ENCODE measurements around the gene ENTHD1.

ENTHD1 gene

GRCh38 chr22:39839204-39839603, 54.4 kb downstream of the ENTHD1 start:
- no peaks in the 10 kb centered on the region for H3K36me3 ChIP-seq (ENCODE audit: control insufficient read depth in 1 of 2, insufficient read depth in 2 of 2, low read length in 2 of 2)
- no peaks in the 10 kb centered on the region for H3K9me3 ChIP-seq (ENCODE audit: control insufficient read depth in 1 of 2, low read length in 2 of 2)
- H3K4me3 ChIP-seq (ENCODE audit: low read depth in 1 of 2, low read length in 2 of 2) = no peak overlapping the region
- no peak overlapping the region for H3K27ac ChIP-seq (ENCODE audit: low read length)
- H3K4me1 ChIP-seq (ENCODE audit: control insufficient read depth in 1 of 2, insufficient read depth in 2 of 2, low read length in 2 of 2) = no peaks in the 10 kb centered on the region
- H3K27me3 ChIP-seq (ENCODE audit: low read depth, low read length) = no peaks in the 10 kb centered on the region

- Histone ChIP-seq H3K36me3 (ENCODE audit: control insufficient read depth in 1 of 2, insufficient read depth in 2 of 2, low read length in 2 of 2) (no peaks in the 10 kb centered on the region), H3K9me3 (ENCODE audit: control insufficient read depth in 1 of 2, low read length in 2 of 2) (no peaks in the 10 kb centered on the region), H3K27me3 (ENCODE audit: low read depth, low read length) (no peaks in the 10 kb centered on the region), H3K27ac (ENCODE audit: low read length) (no peak overlapping the region), H3K4me3 (ENCODE audit: low read depth in 1 of 2, low read length in 2 of 2) (no peak overlapping the region), H3K4me1 (ENCODE audit: control insufficient read depth in 1 of 2, insufficient read depth in 2 of 2, low read length in 2 of 2) (no peaks in the 10 kb centered on the region)
Measured at GRCh38 chr22:39833610-39834009, 60.0 kb downstream of the ENTHD1 start.

DNA sequence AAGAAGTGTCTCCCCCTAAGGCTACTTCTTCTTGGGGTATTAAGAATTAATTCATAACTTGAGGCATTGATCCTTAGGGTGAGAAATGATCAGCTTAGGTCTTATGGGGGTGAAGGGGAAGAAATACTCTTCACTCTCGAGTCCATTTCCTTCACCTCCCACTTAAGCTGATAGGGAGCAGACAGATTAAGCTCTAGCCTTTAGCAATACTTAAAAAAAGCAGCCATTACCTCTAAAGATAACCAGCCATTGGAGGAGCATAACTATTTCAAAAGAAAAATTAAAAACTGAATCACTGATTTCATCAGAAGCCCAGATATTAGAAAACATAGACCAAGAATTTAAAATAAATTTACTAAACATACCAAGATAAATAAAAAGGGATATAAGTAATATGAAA, 60.5 kb downstream of the ENTHD1 start:
- Histone ChIP-seq H3K9me3 (ENCODE audit: control insufficient read depth in 1 of 2, low read length in 2 of 2) (no peaks in the 10 kb centered on the region), H3K4me1 (ENCODE audit: control insufficient read depth in 1 of 2, insufficient read depth in 2 of 2, low read length in 2 of 2) (no peaks in the 10 kb centered on the region), H3K36me3 (ENCODE audit: control insufficient read depth in 1 of 2, insufficient read depth in 2 of 2, low read length in 2 of 2) (no peaks in the 10 kb centered on the region), H3K27me3 (ENCODE audit: low read depth, low read length) (no peaks in the 10 kb centered on the region), H3K4me3 (ENCODE audit: low read depth in 1 of 2, low read length in 2 of 2) (no peak overlapping the region), H3K27ac (ENCODE audit: low read length) (no peak overlapping the region)

- Histone ChIP-seq H3K9me3 (ENCODE audit: control insufficient read depth in 1 of 2, low read length in 2 of 2) (no peaks in the 10 kb centered on the region), H3K4me3 (ENCODE audit: low read depth in 1 of 2, low read length in 2 of 2) (no peak overlapping the region), H3K36me3 (ENCODE audit: control insufficient read depth in 1 of 2, insufficient read depth in 2 of 2, low read length in 2 of 2) (no peaks in the 10 kb centered on the region), H3K27me3 (ENCODE audit: low read depth, low read length) (no peaks in the 10 kb centered on the region), H3K4me1 (ENCODE audit: control insufficient read depth in 1 of 2, insufficient read depth in 2 of 2, low read length in 2 of 2) (no peaks in the 10 kb centered on the region), H3K27ac (ENCODE audit: low read length) (no peak overlapping the region)
Measured at GRCh38 chr22:39832627-39833074, 60.9 kb downstream of the ENTHD1 start.

GRCh38 chr22:39825661-39826102, 67.9 kb downstream of the ENTHD1 start:
- H3K27me3 ChIP-seq (ENCODE audit: low read depth, low read length) = no peaks in the 10 kb centered on the region
- no peak overlapping the region for H3K4me3 ChIP-seq (ENCODE audit: low read depth in 1 of 2, low read length in 2 of 2)
- H3K36me3 ChIP-seq (ENCODE audit: control insufficient read depth in 1 of 2, insufficient read depth in 2 of 2, low read length in 2 of 2) = no peaks in the 10 kb centered on the region
- no peaks in the 10 kb centered on the region for H3K9me3 ChIP-seq (ENCODE audit: control insufficient read depth in 1 of 2, low read length in 2 of 2)
- H3K4me1 ChIP-seq (ENCODE audit: control insufficient read depth in 1 of 2, insufficient read depth in 2 of 2, low read length in 2 of 2) = no peaks in the 10 kb centered on the region
- no peak overlapping the region for H3K27ac ChIP-seq (ENCODE audit: low read length)

- Histone ChIP-seq H3K4me1 (ENCODE audit: control insufficient read depth in 1 of 2, insufficient read depth in 2 of 2, low read length in 2 of 2) (no peaks in the 10 kb centered on the region), H3K36me3 (ENCODE audit: control insufficient read depth in 1 of 2, insufficient read depth in 2 of 2, low read length in 2 of 2) (no peaks in the 10 kb centered on the region), H3K27me3 (ENCODE audit: low read depth, low read length) (no peaks in the 10 kb centered on the region), H3K9me3 (ENCODE audit: control insufficient read depth in 1 of 2, low read length in 2 of 2) (no peaks in the 10 kb centered on the region), H3K4me3 (ENCODE audit: low read depth in 1 of 2, low read length in 2 of 2) (no peak overlapping the region), H3K27ac (ENCODE audit: low read length) (no peak overlapping the region)
Measured at GRCh38 chr22:39821008-39821407, 72.6 kb downstream of the ENTHD1 start.

- H3K9me3 ChIP-seq (ENCODE audit: control insufficient read depth in 1 of 2, low read length in 2 of 2) = no peaks in the 10 kb centered on the region
- no peaks in the 10 kb centered on the region for H3K27me3 ChIP-seq (ENCODE audit: low read depth, low read length)
- H3K4me1 ChIP-seq (ENCODE audit: control insufficient read depth in 1 of 2, insufficient read depth in 2 of 2, low read length in 2 of 2) = no peaks in the 10 kb centered on the region
- no peaks in the 10 kb centered on the region for H3K36me3 ChIP-seq (ENCODE audit: control insufficient read depth in 1 of 2, insufficient read depth in 2 of 2, low read length in 2 of 2)
- no peak overlapping the region for H3K4me3 ChIP-seq (ENCODE audit: low read depth in 1 of 2, low read length in 2 of 2)
- H3K27ac ChIP-seq (ENCODE audit: low read length) = no peak overlapping the region
Measured at GRCh38 chr22:39820256-39820655, 73.3 kb downstream of the ENTHD1 start.

- Histone ChIP-seq H3K4me1 (ENCODE audit: control insufficient read depth in 1 of 2, insufficient read depth in 2 of 2, low read length in 2 of 2) (no peaks in the 10 kb centered on the region), H3K9me3 (ENCODE audit: control insufficient read depth in 1 of 2, low read length in 2 of 2) (no peaks in the 10 kb centered on the region), H3K4me3 (ENCODE audit: low read depth in 1 of 2, low read length in 2 of 2) (no peak overlapping the region), H3K27ac (ENCODE audit: low read length) (no peak overlapping the region), H3K36me3 (ENCODE audit: control insufficient read depth in 1 of 2, insufficient read depth in 2 of 2, low read length in 2 of 2) (no peaks in the 10 kb centered on the region), H3K27me3 (ENCODE audit: low read depth, low read length) (no peaks in the 10 kb centered on the region)
Measured at GRCh38 chr22:39819429-39819828, 74.1 kb downstream of the ENTHD1 start.

DNA sequence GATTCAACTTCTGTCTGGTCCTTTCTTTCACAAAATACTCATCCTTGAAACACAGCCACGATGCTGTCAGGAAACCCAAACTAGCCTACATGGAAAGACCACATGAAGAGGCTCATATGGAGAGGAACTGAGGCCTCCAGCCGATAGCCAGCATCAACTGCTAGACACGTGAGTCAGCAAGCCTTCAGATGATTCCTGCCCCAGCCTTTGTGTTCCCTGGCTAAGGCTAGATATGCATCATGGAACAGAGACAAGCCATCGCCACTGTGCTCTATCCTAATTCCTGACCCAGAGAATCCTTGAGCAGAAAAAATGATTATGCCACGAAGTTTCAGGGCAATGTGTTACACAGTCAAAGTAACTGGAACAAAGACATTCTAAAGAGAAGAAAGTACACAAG, 75.5 kb downstream of the ENTHD1 start:
- no peak overlapping the region for H3K27ac ChIP-seq (ENCODE audit: low read length)
- no peak overlapping the region for H3K4me3 ChIP-seq (ENCODE audit: low read depth in 1 of 2, low read length in 2 of 2)
- no peaks in the 10 kb centered on the region for H3K27me3 ChIP-seq (ENCODE audit: low read depth, low read length)
- no peaks in the 10 kb centered on the region for H3K4me1 ChIP-seq (ENCODE audit: control insufficient read depth in 1 of 2, insufficient read depth in 2 of 2, low read length in 2 of 2)
- H3K36me3 ChIP-seq (ENCODE audit: control insufficient read depth in 1 of 2, insufficient read depth in 2 of 2, low read length in 2 of 2) = no peaks in the 10 kb centered on the region
- no peaks in the 10 kb centered on the region for H3K9me3 ChIP-seq (ENCODE audit: control insufficient read depth in 1 of 2, low read length in 2 of 2)

DNA sequence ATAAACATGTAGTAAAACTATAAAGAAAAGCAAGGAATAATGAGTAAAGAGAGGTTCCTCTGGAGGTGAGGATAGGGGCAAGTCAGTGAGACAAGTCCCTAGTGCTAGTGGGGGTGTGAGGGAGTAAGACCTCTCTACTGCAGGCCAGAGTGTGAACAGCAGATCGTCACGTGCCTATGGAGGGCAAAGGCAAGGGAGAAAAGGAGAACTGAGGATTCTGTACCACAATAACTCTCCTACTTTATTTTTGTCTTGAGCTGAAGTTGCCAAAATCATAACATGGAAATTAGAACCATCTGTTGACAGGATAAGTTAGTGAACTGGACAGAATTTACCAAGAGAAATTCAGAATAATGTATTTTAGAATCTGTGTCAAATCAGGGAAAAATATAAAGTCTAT, 77.6 kb downstream of the ENTHD1 start:
- no peak overlapping the region for H3K4me3 ChIP-seq (ENCODE audit: low read depth in 1 of 2, low read length in 2 of 2)
- no peaks in the 10 kb centered on the region for H3K27me3 ChIP-seq (ENCODE audit: low read depth, low read length)
- H3K4me1 ChIP-seq (ENCODE audit: control insufficient read depth in 1 of 2, insufficient read depth in 2 of 2, low read length in 2 of 2) = no peaks in the 10 kb centered on the region
- no peak overlapping the region for H3K27ac ChIP-seq (ENCODE audit: low read length)
- no peaks in the 10 kb centered on the region for H3K9me3 ChIP-seq (ENCODE audit: control insufficient read depth in 1 of 2, low read length in 2 of 2)
- H3K36me3 ChIP-seq (ENCODE audit: control insufficient read depth in 1 of 2, insufficient read depth in 2 of 2, low read length in 2 of 2) = no peaks in the 10 kb centered on the region

GRCh38 chr22:39814899-39815298, 78.7 kb downstream of the ENTHD1 start:
- Histone ChIP-seq H3K4me3 (ENCODE audit: low read depth in 1 of 2, low read length in 2 of 2) (no peak overlapping the region), H3K4me1 (ENCODE audit: control insufficient read depth in 1 of 2, insufficient read depth in 2 of 2, low read length in 2 of 2) (no peaks in the 10 kb centered on the region), H3K27ac (ENCODE audit: low read length) (no peak overlapping the region), H3K36me3 (ENCODE audit: control insufficient read depth in 1 of 2, insufficient read depth in 2 of 2, low read length in 2 of 2) (no peaks in the 10 kb centered on the region), H3K27me3 (ENCODE audit: low read depth, low read length) (no peaks in the 10 kb centered on the region), H3K9me3 (ENCODE audit: control insufficient read depth in 1 of 2, low read length in 2 of 2) (no peaks in the 10 kb centered on the region)

DNA sequence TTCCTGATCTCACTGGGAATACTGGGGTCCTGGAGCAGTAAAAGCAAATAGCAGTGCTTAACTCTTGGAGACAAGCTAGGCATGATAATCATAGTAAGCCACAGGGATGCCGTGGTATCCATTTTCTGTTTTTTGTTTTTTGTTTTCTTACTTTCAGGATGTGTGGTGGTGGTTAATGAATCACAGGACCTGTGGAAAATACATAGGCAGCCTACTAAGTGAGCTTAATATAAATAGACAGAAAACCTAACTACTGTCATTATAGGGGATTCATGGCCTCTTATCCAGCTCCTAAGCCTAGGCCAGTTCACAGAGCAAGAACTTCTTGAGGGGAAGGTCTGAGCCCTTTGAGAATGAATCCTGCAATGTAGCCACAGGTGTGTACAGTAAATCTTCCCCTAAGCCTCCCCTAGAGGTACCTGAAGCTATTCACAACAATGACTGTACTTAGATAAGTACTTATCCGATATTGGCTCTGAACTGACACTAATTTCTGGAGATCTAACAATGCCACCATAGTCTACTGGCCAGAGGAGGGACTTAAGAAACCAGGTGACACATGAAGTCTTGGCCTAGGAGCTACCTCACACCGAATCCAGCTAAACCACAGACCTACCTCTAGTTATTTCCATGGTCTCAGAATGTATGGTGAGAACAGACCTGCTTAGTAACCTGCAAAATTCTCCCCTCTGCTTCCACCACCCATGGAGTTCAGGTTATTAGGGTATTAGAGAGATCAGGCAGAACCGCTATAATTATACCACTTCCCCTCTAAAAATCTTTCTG, 83.6 kb downstream of the ENTHD1 start:
- H3K27ac ChIP-seq (ENCODE audit: low read length) = no peak overlapping the region
- H3K9me3 ChIP-seq (ENCODE audit: control insufficient read depth in 1 of 2, low read length in 2 of 2) = no peaks in the 10 kb centered on the region
- no peaks in the 10 kb centered on the region for H3K36me3 ChIP-seq (ENCODE audit: control insufficient read depth in 1 of 2, insufficient read depth in 2 of 2, low read length in 2 of 2)
- no peaks in the 10 kb centered on the region for H3K4me1 ChIP-seq (ENCODE audit: control insufficient read depth in 1 of 2, insufficient read depth in 2 of 2, low read length in 2 of 2)
- H3K27me3 ChIP-seq (ENCODE audit: low read depth, low read length) = no peaks in the 10 kb centered on the region
- no peak overlapping the region for H3K4me3 ChIP-seq (ENCODE audit: low read depth in 1 of 2, low read length in 2 of 2)

All from muscle layer of duodenum (tissue), 2 donors.